HepG2 (cell line): ENCODE data around the gene ZNF3. TPM values are rescaled to one million over a fixed set of nuclear protein-coding genes. Genes with fewer than 3 reads are reported as not detected.

Experiments used
- ATAC-seq: fragments of 200-7000 bp; cut with Tn5 transposase; 3 replicates; pipeline ENCODE4 v1.9.1; 2020; ENCODE audit warnings: mild to moderate bottlenecking, moderate library complexity
- BruUV-seq: library from RNA; stranded (reverse); fragments of 400-500 nt; replicated peaks from 2 replicates; lab custom pipeline; 2021; lab: Mats Ljungman, UMichigan
- CTCF ChIA-PET: fragments of 300-600 bp; formaldehyde crosslinking; extraction: SDS; loops from one replicate; lab custom pipeline; 2021; ENCODE audit warnings: low total read pairs, inconsistent platforms, low intra/inter-chr PET ratio; lab: Yijun Ruan, JAX
- POLR2A ChIA-PET: fragments of 350-600 bp; sonication (Branson Sonifier 250); formaldehyde crosslinking; loops from one replicate; lab custom pipeline; 2020; ENCODE audit warnings: antibody characterized with exemption, inconsistent platforms; lab: Yijun Ruan, JAX
- DNase-seq: peaks from one replicate; pipeline ENCODE4 v3.0.0-alpha.2; 2015; ENCODE audit warnings: low spot score
- FAIRE-seq: peaks from 3 replicates; lab custom pipeline; 2011; peaks lifted over from hg19 to GRCh38; lab: Jason Lieb, UNC
- H2AFZ ChIP-seq: one replicate; pipeline ENCODE4 v1.6.1; 2011; ENCODE audit warnings: low read length, inconsistent platforms
- H3K27ac ChIP-seq: fragments of 300-600 bp; 3 replicates; pipeline ENCODE4 v1.8.0; 2011; ENCODE audit warnings: mixed run types, mild to moderate bottlenecking, mixed read lengths, low read length, inconsistent platforms; ENCODE audit not compliant: insufficient read depth; ENCODE audit errors: extremely low read length
- H3K27me3 ChIP-seq, 2 experiments: fragments of 200-600 bp in 1 of 2; 2 replicates in 1 of 2; 3 replicates in 1 of 2; pipeline versions ENCODE4 v1.6.0 to v1.8.0; 2011; ENCODE audit warnings: low read length in 2 of 2, mild to moderate bottlenecking in 2 of 2, moderate library complexity in 2 of 2, inconsistent platforms in 1 of 2; ENCODE audit not compliant: insufficient read depth in 2 of 2, control insufficient read depth in 1 of 2
- H3K36me3 ChIP-seq, 2 experiments: fragments of 200-600 bp in 1 of 2; replicated peaks in 1 of 2; 2 replicates in 1 of 2; 3 replicates in 1 of 2; pipeline versions ENCODE4 v1.5.1 to v1.8.0; 2011; ENCODE audit warnings: low read length in 2 of 2, inconsistent platforms in 1 of 2; ENCODE audit not compliant: insufficient read depth in 2 of 2, control insufficient read depth in 1 of 2
- H3K4me1 ChIP-seq: 2 replicates; pipeline ENCODE4 v1.5.1; 2012; ENCODE audit warnings: low read length, inconsistent platforms; ENCODE audit not compliant: insufficient read depth
- H3K4me2 ChIP-seq: 2 replicates; pipeline ENCODE4 v1.6.0; 2011; ENCODE audit warnings: low read depth, low read length, inconsistent platforms
- H3K4me3 ChIP-seq, 3 experiments: fragments of 200-600 bp in 1 of 3; sonication (generic), shearing (Covaris generic) in 1 of 3; replicated peaks in 1 of 3; 2 replicates each; pipeline ENCODE4 v1.5.1; 2011 to 2016; ENCODE audit warnings: low read length in 3 of 3, inconsistent platforms in 2 of 3, low read depth in 2 of 3, mild to moderate bottlenecking in 2 of 3, control low read depth in 1 of 3, mixed read lengths in 1 of 3; ENCODE audit not compliant: insufficient read depth in 1 of 3
- H3K79me2 ChIP-seq: one replicate; pipeline ENCODE4 v1.6.1; 2011; ENCODE audit warnings: low read length, inconsistent platforms; ENCODE audit not compliant: insufficient read depth
- H3K9ac ChIP-seq: 2 replicates; pipeline ENCODE4 v1.6.0; 2011; ENCODE audit warnings: mild to moderate bottlenecking, low read depth, low read length, inconsistent platforms; ENCODE audit not compliant: insufficient read depth
- H3K9me3 ChIP-seq: 2 replicates; pipeline ENCODE4 v1.5.1; 2012; ENCODE audit warnings: mild to moderate bottlenecking, low read length
- H4K20me1 ChIP-seq: 2 replicates; pipeline ENCODE4 v1.6.0; 2011; ENCODE audit warnings: inconsistent platforms, mild to moderate bottlenecking, low read length, moderate library complexity; ENCODE audit not compliant: insufficient read depth
- IRF2 ChIP-seq: IDR thresholded peaks from 2 replicates; pipeline ENCODE4 v1.6.1; 2018; ENCODE audit warnings: missing genetic modification reagents, missing compliant biosample characterization
- JUNB ChIP-seq: sonication (generic); formaldehyde crosslinking; IDR thresholded peaks from 2 replicates; pipeline ENCODE4 v1.8.0; 2022; ENCODE audit warnings: missing genetic modification reagents, mild to moderate bottlenecking, borderline replicate concordance
- KDM2A ChIP-seq: sonication (generic); formaldehyde crosslinking; IDR thresholded peaks from 2 replicates; pipeline ENCODE4 v1.4.0; 2020; ENCODE audit warnings: low read depth, missing genetic modification reagents, borderline replicate concordance
- KLF15 ChIP-seq: sonication (generic); formaldehyde crosslinking; IDR thresholded peaks from 2 replicates; pipeline ENCODE4 v1.8.1; 2023; ENCODE audit warnings: borderline replicate concordance, mild to moderate bottlenecking, inconsistent platforms, missing genetic modification reagents, mixed read lengths
- NKX3-1 ChIP-seq: sonication (generic); formaldehyde crosslinking; IDR thresholded peaks from 2 replicates; pipeline ENCODE4 v1.5.0; 2020; ENCODE audit warnings: missing genetic modification reagents
- SNAI1 ChIP-seq: sonication (generic); formaldehyde crosslinking; IDR thresholded peaks from 2 replicates; pipeline ENCODE4 v1.5.0; 2020; ENCODE audit warnings: mild to moderate bottlenecking, missing genetic modification reagents, borderline replicate concordance
- ZFX ChIP-seq: sonication (generic); formaldehyde crosslinking; IDR thresholded peaks from 2 replicates; pipeline ENCODE4 v1.4.0; 2020; ENCODE audit warnings: mild to moderate bottlenecking, low read depth, missing genetic modification reagents, moderate library complexity
- ZNF224 ChIP-seq: sonication (generic); formaldehyde crosslinking; IDR thresholded peaks from 2 replicates; pipeline ENCODE4 v1.5.0; 2020; ENCODE audit warnings: mild to moderate bottlenecking, missing genetic modification reagents
- ZNF501 ChIP-seq: sonication (generic); formaldehyde crosslinking; IDR thresholded peaks from 2 replicates; pipeline ENCODE4 v1.5.1; 2020; ENCODE audit warnings: mild to moderate bottlenecking, moderate library complexity, missing genetic modification reagents
- ZNF772 ChIP-seq: sonication (generic); formaldehyde crosslinking; IDR thresholded peaks from 2 replicates; pipeline ENCODE4 v1.5.0; 2020; ENCODE audit warnings: mild to moderate bottlenecking, missing genetic modification reagents
- ZNF83 ChIP-seq: sonication (generic); formaldehyde crosslinking; IDR thresholded peaks from 2 replicates; pipeline ENCODE4 v1.4.0; 2020; ENCODE audit warnings: missing genetic modification reagents, mild to moderate bottlenecking, borderline replicate concordance
- WGBS: methylation state at CpG from one replicate; pipeline ENCODE4 v1.1.6; 2017; ENCODE audit warnings: low lambda C conversion rate; 5-methylcytosine and 5-hydroxymethylcytosine counted together
- in situ Hi-C: cut with HindIII; loops from 2 replicates; pipeline ENCODE4 v1.10.0; 2017; ENCODE audit warnings: low pct_unique_long_range_greater_than_20kb; ENCODE audit not compliant: extremely low pct_ligation_motif_present
- intact Hi-C: fragments of 100-400 bp; cut with micrococcal nuclease; formaldehyde crosslinking; loops from one replicate; pipeline ENCODE4 v1.10.0; 2022; ENCODE audit not compliant: unreplicated experiment
- polyA plus RNA-seq, 8 experiments: library from polyadenylated mRNA; depleted of rRNA in 3 of 8; stranded (reverse) in 7 of 8; unstranded in 1 of 8; fragments of >200 nt; fragmentation: Illumina TruSeq in 4 of 8; extraction: Trizol in 4 of 8; gene quantifications; 2 replicates each; pipeline versions ENCODE4 v1.2.1 to v1.2.3, GENCODE V29; 2011 to 2016; ENCODE audit warnings: low read depth in 4 of 8, missing spikeins in 1 of 8, mixed read lengths in 1 of 8; ENCODE audit not compliant: insufficient read depth in 1 of 8
- total RNA-seq, 5 experiments: library from RNA; depleted of rRNA; stranded (reverse); fragments of >200 nt; fragmentation: Illumina TruSeq; extraction: Trizol; gene quantifications; 2 replicates each; pipeline ENCODE4 v1.2.3, GENCODE V29; 2016; ENCODE audit warnings: low read depth in 1 of 5
- TF ChIP-seq, protein P1 (sequence below): sonication (generic); formaldehyde crosslinking; IDR thresholded peaks from 2 replicates; pipeline ENCODE4 v1.5.1; 2020; ENCODE audit warnings: missing genetic modification reagents, mild to moderate bottlenecking, borderline replicate concordance
- TF ChIP-seq, protein P2 (sequence below): sonication (generic); formaldehyde crosslinking; IDR thresholded peaks from 2 replicates; pipeline ENCODE4 v1.4.0; 2020; ENCODE audit warnings: missing genetic modification reagents, borderline replicate concordance

The ZNF3 gene
- total and polyA plus RNA-seq, 2 of the 13 experiments (the other 11 are each of a cell fraction or from before 2014, with no cell fraction given), result 33.7 to 56.9 TPM

DNA sequence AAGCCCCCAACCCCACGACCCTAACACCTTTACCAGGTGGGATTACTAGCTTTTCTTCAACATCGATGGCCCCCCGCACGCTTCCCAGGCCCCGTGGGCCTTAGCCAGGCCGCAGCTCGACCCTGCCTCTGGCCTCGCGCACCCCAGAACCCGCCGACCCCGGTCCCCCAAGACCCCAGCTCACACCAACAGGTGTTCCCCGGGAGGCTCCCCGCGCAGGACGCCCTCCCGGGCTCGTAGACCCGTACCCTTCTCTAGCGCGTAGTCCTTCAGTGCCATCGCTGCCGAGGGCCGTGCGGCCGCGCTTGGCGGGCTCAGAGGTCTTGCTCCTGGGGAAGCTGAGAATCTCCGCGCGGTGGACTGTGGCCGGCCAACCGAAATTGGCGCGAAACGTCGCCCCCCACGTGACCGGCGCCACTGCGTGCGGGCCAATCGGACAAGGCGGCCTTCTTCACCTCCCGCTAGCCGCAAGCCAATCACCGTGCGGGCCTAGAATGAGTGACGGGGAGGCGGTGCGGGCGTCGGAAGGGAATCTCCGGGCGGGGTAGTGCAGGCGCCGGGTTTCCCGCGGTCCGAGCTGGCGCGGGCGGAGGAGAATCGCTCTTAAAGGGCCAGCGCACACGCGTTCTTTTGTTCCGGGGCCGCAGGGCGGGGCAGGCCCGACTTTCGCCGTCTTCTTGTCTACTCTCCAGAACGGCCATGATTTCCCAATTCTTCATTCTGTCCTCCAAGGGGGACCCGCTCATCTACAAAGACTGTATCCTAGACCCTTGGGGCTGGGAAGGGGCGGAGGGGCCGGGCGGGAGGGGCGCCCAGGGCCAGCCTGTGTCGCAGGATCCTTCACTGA is 19.7 kb upstream of the ZNF3 start, which contains the start of the genes AP4M1 and MCM7 (continued):
- peak; percentile 89; the same call in 1 of the 2 replicates for TF ChIP-seq ZNF83 (CRISPR knock-in tag)

DNA sequence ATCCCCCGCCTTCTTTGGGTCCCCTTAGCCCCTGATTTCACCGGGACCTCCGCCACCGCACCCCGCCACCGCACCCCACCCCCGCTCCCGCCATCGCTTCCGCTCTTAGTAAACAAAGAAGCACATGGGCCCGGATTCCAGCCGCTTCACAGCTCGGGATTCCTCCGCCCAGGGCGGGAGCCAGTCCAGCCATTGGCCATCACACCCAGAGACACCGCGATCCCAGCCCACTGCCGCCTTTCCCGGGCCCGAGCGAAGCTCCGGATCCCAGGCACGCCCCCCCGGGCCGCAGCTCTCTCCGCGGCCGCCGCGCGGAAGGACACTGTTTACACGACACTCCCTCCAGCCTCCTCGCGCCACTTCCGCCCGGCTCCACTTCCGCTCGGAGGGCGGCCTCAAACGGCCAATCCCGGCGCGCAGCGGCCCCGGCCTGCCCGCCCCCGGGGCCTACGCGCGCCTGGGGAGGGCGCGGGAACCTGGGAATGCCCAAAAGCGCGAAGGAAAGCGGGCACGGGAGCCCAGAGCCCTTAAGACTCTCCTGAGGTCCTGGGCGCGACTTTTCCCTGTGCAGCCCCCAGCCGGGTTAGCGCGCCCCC is 19.0 kb upstream of the ZNF3 start:
- peak; percentile 89 for DNase-seq
- Histone ChIP-seq H3K9ac (peak overlapping the region; percentile 92), H3K4me3 (peak overlapping the region; percentile 85 to 99 (median 86)), H3K9me3 (no peaks in the 10 kb centered on the region), H2AFZ (no peak overlapping the region), H3K27ac (peak overlapping the region; percentile 95), H3K4me1 (peaks cover 22% of the 10 kb centered on the region), H3K79me2 (peaks cover 23% of the 10 kb centered on the region), H3K27me3 (no peaks in the 10 kb centered on the region), H3K4me2 (peak overlapping the region; percentile 85), H3K36me3 (peaks cover 29 to 40% of the 10 kb centered on the region in 2 experiments), H4K20me1 (no peaks in the 10 kb centered on the region; the same call in 1 of the 2 replicates)
- CTCF ChIA-PET, result no interaction called here
- in situ Hi-C loops, result no loop called here
- WGBS, result under 1% methylated on average over 28 of the region's 61 CpGs
- ATAC-seq, result peak; percentile 87
- intact Hi-C loops, result loop anchor here (2.0 kb wide), 1 partner anchor 18 kb away; the partner anchor contains the start of genes CNPY4 and TAF6
- TSS peak; percentile 1 for BruUV-seq
- POLR2A ChIA-PET, result interaction anchor here (0.7 to 3.5 kb wide), 20 partner anchors 9 to 344 kb away, joined by 3 to 48 read pairs (median 9); partner anchors contain the start of genes AZGP1, CNPY4, COPS6 and LAMTOR4
- FAIRE-seq, result peak; percentile 43
- TF ChIP-seq ZNF501 (peak; percentile 83), JUNB (CRISPR knock-in tag) (no peak), KLF15 (CRISPR knock-in tag) (peak; percentile 64; the same call in 1 of the 2 replicates), NKX3-1 (CRISPR knock-in tag) (no peak; the same call in 1 of the 2 replicates), IRF2 (CRISPR knock-in tag) (peak; percentile 72), KDM2A (CRISPR knock-in tag) (peak; percentile 91), ZNF224 (CRISPR knock-in tag) (0 out of 2 replicates have a peak, but pooled peaks have one; percentile 22), SNAI1 (CRISPR knock-in tag) (no peak), ZNF772 (peak; percentile 93), ZFX (CRISPR knock-in tag) (peak; percentile 75)
- TF ChIP-seq, protein P1, sequence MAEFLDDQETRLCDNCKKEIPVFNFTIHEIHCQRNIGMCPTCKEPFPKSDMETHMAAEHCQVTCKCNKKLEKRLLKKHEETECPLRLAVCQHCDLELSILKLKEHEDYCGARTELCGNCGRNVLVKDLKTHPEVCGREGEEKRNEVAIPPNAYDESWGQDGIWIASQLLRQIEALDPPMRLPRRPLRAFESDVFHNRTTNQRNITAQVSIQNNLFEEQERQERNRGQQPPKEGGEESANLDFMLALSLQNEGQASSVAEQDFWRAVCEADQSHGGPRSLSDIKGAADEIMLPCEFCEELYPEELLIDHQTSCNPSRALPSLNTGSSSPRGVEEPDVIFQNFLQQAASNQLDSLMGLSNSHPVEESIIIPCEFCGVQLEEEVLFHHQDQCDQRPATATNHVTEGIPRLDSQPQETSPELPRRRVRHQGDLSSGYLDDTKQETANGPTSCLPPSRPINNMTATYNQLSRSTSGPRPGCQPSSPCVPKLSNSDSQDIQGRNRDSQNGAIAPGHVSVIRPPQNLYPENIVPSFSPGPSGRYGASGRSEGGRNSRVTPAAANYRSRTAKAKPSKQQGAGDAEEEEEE, result peak; percentile 77; the same call in 1 of the 2 replicates
- TF ChIP-seq, protein P2, sequence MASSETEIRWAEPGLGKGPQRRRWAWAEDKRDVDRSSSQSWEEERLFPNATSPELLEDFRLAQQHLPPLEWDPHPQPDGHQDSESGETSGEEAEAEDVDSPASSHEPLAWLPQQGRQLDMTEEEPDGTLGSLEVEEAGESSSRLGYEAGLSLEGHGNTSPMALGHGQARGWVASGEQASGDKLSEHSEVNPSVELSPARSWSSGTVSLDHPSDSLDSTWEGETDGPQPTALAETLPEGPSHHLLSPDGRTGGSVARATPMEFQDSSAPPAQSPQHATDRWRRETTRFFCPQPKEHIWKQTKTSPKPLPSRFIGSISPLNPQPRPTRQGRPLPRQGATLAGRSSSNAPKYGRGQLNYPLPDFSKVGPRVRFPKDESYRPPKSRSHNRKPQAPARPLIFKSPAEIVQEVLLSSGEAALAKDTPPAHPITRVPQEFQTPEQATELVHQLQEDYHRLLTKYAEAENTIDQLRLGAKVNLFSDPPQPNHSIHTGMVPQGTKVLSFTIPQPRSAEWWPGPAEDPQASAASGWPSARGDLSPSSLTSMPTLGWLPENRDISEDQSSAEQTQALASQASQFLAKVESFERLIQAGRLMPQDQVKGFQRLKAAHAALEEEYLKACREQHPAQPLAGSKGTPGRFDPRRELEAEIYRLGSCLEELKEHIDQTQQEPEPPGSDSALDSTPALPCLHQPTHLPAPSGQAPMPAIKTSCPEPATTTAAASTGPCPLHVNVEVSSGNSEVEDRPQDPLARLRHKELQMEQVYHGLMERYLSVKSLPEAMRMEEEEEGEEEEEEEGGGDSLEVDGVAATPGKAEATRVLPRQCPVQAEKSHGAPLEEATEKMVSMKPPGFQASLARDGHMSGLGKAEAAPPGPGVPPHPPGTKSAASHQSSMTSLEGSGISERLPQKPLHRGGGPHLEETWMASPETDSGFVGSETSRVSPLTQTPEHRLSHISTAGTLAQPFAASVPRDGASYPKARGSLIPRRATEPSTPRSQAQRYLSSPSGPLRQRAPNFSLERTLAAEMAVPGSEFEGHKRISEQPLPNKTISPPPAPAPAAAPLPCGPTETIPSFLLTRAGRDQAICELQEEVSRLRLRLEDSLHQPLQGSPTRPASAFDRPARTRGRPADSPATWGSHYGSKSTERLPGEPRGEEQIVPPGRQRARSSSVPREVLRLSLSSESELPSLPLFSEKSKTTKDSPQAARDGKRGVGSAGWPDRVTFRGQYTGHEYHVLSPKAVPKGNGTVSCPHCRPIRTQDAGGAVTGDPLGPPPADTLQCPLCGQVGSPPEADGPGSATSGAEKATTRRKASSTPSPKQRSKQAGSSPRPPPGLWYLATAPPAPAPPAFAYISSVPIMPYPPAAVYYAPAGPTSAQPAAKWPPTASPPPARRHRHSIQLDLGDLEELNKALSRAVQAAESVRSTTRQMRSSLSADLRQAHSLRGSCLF (CRISPR knock-in tag), result no peak; the same call in 1 of the 2 replicates
